ENCODE results near the gene DZIP3.
"Not testable (repeated sequence)": the region's sequence is repeated elsewhere in the genome, so short reads cannot be mapped to it uniquely, and the experiment has no call there.

The DZIP3 gene

DNA sequence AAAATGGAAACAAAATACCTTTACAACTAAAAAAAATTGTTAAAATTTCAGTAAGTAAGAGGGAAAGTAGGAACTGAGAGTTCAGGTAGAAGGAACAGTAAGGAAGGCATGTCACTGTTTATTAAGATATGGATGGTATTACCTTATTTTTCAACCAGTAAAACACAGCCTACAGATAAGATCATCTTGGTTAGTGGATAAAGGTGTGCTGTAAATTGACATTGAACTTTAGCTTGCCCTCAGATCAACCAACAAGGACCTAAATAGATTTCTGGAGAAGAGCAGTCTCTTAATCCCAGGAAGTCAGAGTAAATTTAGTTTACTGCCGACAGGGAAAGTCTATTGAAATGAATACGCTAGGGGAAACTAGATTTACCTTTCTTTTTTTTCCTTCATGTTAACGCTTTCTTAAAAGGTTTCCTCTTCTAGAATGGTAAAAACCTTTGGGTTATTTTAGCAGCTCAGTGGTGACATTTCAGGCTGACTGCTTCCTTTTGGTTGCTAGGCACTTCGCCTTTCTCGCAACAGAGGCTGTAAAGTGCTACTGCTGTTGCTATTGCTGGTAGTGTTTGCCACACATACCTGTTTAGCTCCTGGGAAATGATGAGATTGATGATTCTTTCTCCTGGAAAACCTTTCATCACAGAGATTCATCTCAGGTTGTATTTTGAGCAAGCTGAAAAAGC is 12.9 kb downstream of the DZIP3 start:
- no peak for DNase-seq (ENCODE audit: low spot score)

DNA sequence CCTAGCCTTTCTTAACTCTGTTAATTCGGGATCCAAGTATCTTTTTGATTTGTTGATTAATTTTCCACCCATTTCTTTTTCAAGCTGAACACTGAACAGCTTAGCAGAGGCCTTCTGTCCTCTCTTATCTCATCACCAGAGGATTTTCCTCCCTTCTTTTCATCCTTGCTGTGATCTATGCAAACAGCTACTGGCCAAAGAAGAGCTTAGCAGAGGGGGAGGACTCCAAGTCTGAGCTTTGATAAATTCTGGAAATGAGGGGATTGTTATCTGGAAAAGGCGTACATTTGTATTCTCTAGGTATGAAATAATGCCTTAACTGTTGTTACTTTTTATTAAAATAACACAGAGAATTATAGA is 13.4 kb downstream of the DZIP3 start:
- DNase-seq (ENCODE audit: low spot score) = no peak

DNA sequence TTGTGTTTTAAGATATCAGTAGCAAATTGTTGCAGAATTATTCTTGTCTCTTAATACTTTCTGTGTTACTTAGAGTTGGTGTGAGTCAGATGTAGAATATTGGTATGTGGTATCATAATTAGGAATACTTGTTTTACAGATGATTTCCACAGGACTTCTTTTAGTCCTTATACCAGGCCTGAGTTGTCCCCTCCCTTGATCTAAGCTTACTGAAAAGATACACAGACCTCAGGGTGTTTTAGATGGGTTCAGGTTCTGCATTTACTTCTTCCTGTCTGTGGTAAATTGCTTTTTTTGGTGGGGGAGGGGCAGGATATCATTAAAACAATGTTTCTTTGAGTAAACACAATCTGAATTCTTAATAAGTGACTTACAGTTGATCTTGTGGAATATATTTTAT is 14.2 kb downstream of the DZIP3 start:
- DNase-seq (ENCODE audit: low spot score) = no peak

DNA sequence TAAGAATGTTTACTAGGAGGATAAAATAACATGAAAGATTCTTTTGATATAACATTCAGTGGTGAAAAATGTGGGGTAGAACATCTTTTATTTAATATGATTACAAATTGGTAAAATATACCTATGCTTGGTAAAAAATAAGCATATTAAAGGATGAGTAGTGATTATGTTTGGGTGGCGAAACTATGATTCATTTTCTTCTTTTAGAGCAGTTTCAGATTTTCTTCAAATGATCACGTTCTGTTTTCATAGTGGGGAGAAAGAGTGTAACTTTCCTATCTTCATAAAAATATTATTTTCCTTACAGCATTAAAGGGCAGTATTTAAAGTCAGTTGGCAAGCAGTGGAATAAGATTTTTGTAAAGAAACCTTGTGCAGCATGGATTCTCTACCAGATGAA is 15.5 kb downstream of the DZIP3 start:
- DNase-seq (ENCODE audit: low spot score) = no peak

DNA sequence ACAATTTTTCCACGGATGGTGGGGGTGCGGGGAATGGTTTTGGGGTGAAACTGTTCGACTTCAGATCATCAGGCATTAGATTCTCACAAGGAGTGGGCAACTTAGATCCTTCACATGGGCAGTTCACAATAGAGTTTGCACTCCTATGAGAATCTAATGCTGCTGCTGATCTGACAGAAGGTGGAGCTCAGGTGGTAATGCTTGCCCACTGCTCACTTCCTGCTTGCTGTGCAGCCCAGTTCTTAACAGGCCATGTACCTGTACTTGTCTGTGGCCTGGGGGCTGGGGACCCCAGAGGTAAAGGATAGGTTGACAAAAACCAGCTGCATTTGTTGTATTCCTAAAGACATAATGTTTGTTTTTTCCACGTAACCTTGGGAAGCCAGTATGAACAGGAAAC is 16.0 kb downstream of the DZIP3 start:
- DNase-seq (ENCODE audit: low spot score) = no peak

DNA sequence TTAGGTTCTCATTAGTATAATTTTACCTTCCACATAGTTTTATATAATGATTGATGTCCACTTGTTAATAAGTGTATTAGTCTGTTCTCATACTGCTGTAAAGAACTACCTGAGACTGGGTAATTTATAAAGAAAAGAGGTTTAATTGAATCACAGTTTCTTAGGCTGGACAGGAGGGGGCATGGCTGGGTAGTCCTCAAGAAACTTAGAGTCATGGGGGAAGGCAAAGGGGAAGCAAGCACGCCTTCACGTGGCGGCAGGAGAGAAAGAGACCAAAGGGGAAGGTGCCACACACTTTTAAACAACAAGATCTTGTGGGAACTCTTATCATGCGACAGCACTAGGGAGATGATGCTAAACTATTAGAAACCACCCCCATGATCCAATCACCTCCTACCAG is 19.2 kb downstream of the DZIP3 start:
- DNase-seq (ENCODE audit: low spot score) = no peak

DNA sequence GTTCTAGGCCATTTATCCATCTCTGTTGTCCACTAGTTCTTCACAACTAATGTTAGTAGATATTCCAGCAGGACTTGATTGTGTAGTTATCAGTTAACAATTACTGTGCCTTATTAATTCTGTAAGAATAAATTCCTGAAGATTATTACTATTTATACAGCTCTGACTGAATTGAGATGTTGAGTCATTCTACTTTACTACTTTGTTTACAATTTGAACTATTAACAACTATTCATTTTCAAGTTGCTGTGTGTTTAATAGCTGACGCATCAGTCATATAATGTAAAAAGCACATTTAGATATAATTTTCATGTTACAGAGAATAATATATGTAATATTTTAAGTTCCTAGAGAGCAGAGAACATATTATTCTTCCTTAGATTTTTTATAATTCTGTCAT is 21.1 kb downstream of the DZIP3 start:
- no peak for DNase-seq (ENCODE audit: low spot score)

DNA sequence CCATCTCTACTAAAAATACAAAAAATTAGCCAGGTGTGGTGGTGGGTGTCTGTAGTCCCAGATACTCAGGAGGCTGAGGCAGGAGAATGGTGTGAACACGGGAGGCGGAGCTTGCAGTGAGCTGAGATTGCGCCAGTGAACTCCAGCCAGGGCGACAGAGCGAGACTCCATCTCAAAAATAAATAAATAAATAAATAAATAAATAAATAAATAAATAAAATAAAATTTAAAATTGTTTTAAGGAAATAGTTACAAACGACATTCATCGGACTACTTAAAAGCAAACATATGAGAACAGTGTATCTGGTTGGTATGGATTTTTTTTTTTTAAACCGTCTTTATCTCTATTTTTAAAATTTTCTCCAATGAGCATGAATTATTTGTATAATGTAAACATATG is 26.6 kb downstream of the DZIP3 start:
- DNase-seq (ENCODE audit: low spot score) = not testable (repeated sequence)

DNA sequence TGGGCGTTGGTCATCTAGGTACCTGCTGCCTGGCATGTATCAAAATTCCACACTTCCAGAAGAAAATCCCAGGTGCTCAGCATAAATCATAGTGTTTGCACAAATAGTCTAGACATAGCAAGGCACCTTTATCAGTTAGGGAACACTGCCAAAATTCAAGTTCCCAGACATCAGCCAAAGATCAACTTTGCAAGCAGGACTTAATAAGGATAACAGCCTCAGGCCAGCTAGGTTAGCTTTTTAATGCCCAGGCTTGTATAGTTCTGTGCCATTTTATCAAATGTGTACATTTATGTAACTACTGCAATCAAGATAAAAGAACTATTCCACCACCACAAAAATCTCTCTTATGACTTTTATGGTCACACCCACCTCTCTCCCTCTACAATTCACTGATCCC is 30.7 kb downstream of the DZIP3 start:
- no peak for DNase-seq (ENCODE audit: low spot score)

DNA sequence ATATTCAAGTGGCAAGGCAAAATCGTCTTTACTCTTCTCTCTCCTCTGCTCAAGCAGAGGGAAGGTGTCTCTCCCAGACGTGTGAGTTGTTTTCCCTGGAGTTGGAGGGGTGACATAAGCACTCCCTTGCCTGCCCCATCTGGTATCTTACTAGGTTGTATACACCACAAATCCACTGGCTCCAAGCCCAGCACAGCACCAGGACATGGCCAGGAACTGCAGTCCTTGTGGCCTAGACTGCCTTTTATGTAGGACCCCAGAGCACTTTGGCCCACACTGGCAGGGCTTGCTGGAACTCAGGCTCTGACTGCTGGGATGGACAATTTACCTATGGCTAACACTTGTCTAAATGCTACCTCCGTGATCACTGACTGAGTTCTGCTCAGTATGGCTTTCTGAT is 34.0 kb downstream of the DZIP3 start:
- DNase-seq (ENCODE audit: low spot score) = no peak

DNA sequence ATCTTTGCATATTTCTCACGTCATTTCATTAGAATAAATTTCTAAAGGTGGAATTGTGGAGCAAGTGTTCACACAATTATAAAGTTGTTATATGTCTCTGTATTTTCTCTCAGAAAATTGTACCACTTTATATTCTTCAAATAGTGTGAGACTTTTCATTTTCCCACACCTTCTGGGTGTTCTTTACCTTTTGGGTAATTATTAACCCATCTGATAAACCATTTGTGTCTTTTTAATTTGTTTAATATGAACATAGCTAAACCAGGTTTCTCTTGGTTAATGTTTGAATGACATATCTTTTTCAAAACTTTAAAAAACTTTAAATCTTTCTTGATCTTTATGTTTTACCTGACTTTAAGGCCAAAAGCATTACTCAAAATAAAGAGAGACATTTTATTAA is 40.5 kb downstream of the DZIP3 start:
- DNase-seq (ENCODE audit: low spot score) = no peak

DNA sequence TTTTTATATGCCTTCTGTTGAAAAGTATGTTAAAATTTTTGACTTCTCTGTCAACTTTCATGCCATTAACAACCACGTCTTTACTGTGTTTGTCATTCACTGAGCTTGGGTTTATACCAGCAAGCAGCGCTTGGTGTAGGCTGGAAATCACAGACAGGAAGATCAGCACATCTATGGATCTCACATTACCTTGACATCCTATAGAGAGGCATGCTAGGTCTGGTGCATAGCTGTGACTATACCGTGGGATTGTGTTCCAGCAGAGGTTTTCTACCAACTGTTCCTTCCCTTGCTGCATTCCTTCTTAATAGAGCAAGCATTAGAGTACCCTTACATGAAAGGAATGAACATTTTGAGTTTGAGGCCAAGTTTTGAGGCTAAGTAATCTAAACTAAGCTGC is 53.0 kb downstream of the DZIP3 start:
- DNase-seq (ENCODE audit: low spot score) = no peak

DNA sequence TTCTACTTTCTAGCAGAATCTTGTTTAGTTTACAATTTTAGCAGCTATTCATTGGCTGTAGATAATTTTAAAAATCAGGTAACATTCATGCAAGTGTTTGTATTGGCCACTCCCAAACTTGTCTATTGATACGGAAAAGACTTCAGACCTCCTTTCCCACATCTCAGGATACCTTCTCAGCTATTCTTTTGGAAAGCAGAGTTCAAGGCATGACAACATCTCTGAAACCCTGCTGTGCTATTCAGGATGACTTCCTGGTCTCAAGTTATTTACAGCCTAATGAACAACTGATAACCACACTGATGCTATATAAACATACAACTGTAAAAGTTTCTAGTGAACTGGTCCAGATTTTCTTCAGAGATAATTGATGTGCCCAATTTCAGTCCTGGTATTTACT is 55.8 kb downstream of the DZIP3 start:
- DNase-seq (ENCODE audit: low spot score) = peak; percentile 9

DNA sequence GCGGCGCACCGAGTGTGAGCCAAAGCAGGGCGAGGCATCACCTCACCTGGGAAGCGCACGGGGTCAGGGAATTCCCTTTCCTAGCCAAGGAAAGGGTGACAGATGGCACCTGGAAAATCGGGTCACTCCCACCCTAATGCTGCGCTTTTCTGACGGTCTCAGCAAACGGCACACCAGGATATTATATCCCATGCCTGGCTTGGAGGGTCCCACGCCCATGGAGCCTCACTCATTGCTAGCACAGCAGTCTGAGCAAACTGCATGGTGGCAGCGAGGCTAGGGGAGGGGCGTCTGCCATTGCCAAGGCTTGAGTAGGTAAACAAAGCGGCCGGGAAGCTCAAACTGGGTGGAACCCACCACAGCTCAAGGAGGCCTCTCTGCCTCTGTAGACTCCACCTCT is 66.1 kb downstream of the DZIP3 start:
- not testable (repeated sequence) for DNase-seq (ENCODE audit: low spot score)

DNA sequence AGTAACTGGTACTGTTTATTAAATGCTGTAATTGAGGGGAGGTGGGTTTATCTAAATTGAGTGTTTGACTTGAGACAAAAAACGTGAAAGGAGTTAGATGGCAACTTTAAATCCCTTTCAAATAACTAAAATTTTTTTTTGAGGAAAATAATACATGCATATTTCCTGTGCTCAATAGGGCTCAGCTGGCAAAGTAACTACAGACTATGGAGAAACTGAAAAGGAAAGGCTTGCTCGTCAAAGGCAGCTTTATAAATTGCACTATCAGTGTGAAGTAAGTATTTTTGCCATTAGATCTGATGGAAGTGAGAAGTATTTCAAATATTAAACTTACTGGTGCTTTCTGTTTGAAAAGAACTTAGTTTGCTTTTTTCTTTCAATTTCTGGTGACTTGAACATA is 72.2 kb downstream of the DZIP3 start:
- no peak for DNase-seq (ENCODE audit: low spot score)

DNA sequence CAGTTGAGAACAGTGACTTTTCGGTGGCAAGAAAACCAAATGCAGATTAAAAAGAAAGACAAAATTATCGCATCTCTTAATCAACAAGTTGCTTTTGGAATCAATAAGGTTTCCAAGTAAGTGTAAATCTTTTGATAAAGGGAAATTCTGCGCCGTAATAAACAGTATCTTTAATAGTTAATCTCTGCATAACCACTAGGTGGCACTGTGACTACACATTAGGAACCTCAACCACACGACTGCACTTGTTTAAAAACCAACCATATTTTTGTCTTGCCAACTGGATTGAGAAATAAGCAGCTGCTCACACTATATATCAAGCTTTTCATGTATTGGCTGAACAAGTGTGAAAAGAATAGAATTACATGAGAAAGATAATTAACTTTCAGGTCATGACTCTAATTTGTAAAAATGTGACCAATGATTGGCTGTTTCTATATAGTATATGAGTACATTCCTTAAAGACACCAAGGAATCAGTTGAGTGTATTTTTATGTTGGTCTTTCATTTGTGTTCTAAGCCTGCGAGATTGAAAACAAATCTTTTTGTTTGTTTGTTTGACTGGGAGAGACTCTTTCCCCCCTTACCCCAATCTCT is 72.7 kb downstream of the DZIP3 start:
- DNase-seq (ENCODE audit: low spot score) = peak; percentile 71

DNA sequence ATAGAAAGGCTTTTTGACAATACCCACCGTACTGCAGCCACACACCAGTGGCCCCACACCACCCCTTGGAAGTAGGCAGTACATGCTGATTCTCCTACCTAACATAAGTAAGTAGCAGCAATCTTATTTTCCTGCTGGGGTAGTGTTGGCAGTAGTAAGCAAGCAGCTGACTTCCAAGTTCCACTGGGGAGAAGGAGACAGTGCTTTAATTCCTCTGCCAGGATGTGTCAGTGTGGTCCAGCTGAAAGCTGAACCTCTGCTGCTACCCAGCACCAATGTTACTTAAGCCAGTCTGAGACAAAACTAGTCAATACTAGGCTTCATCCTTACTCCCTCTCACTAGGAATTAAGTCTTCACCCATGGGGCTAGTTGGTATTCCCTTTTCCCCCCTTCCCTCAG is 74.7 kb downstream of the DZIP3 start:
- no peak for DNase-seq (ENCODE audit: low spot score)

DNA sequence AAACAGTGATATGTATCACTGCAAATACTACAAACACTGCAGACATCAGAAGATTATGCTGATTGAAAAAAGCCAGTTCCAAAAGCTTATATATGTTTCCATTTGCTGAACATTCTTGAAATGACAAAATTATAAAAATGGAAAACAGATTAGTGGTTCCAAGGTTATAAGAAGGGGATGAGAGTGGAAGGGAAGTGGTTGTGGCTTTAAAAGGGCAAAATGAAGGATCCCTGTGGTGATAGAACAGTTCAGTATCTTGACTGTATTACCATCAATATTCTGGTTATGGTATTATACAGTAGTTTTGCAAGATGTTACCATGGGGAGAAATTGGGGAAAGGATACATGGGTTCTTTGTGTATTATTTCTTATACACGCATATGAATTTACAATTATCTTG is 77.8 kb downstream of the DZIP3 start:
- no peak for DNase-seq (ENCODE audit: low spot score)

DNA sequence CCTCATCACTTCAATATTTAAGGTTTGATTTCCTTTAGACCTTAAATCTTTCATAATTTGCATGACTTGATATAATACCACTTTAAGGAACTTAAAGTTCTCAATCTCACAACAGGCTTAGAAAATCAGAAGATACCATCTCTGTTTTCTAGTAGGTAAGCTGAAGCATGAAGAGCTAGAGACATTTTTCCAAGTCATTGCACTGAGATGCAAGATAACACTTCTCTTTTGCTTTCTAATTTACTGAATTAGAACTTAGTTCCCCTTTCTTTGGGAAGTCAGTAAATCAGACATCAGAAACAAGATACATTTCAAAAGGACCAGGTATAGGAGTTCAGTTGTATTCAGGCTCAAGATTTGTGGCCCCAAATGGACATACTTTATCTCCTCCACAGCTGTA is 79.7 kb downstream of the DZIP3 start:
- DNase-seq (ENCODE audit: low spot score) = no peak

DNA sequence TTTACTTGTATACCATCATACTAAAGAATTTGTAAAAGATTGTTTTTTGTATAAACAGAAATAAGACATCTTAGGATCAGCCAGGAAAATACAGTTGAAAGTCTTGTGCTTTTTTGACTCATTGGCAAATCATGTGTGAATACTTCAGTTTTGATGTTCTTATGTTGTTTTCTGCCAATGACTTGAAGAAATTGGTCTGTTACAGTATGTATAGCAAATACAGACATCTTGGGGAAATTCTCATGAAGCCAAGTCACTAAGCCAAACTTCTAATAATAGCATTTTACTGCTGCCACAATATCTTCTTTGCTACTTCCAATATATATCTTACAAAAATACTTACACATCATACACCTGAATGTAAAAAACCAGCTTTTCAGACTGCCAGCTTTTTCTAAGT is 83.2 kb downstream of the DZIP3 start:
- no peak for DNase-seq (ENCODE audit: low spot score)

DNA sequence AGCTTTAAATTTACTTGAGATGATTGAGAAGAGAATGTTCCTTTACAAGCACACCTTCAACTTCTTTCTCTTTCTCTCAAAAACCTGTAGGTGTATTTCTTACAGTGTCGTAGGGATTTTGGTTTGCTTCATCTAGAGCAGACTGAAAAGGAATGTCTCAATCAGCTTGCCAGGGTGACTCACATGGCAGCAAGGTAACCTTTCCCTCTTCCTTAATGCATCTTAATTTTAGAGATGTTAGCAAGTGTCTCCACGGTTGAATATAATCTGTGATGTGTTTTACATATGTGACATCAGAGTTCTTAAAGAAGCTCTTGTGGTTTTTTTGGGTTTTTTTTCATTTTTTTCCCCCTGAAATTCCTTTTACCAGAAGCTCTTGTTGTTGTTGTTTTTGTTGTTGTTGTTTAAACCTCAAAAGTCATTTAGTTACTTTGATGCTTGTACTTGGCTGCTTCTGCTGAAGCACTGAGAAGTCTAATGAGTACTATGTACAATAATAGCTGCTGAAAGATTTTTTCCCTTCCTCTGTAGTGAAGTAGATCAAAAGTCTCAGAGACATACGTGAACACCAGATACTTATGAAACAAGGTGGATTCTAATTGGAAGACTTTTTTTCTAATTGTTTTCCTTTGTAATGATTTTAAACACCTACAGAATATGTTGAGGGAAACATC is 84.6 kb downstream of the DZIP3 start:
- DNase-seq (ENCODE audit: low spot score) = no peak

DNA sequence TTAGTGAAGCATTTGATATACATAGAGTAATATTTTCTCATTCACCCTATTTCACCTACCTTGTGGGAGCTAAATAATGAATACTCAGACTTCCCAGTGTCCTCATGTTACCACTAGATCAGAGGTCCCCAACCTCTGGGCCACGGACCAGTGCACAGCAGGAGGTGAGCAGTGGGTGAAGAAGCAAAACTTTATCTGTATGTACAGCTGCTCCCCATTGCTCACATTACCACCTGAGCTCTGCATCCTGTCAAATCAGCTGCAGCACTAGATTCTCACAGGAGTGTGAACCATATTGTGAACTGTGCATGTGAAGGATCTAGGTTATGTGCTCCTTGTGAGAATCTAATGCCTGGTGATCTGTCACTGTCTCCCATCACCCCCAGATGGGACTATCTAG is 88.3 kb downstream of the DZIP3 start:
- DNase-seq (ENCODE audit: low spot score) = no peak

DNA sequence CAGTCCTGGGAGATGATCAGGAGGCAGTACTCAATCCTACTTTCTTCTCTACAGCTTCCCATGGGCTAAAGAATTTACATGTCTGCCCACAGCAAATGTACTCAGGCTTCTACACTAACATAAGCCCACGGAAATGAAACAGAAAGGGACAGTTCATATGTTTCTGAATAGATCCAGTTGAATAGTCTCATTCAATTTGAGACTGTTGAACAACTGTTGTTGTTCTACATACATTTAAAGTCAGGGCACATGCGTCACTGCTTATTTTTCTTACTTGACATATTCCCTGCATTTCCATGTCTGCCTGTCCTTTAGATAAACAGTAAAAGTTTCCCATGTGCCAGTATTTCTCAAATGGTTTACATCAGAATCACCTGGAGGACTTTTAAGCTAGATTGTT is 102.8 kb downstream of the DZIP3 start:
- not testable (repeated sequence) for DNase-seq (ENCODE audit: low spot score)

DNA sequence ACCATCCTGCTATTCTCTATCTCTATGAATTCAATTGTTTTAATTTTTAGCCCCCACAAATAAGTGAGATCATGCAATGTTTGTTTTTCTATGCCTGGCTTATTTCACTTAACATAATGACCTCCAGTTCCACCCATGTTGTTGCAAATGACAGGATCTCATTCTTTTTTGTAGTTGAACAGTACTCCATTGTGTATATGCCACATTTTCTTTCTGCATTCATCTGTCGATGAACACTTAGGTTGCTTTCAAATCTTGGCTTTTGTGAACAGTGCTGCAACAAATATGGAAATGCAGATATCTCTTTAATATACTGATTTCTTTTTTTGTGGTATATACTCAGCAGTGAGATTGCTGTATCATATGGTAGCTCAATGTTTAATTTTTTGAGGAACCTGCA is 108.9 kb downstream of the DZIP3 start:
- DNase-seq (ENCODE audit: low spot score) = no peak
